IPS-NIHi11 (cell line): ENCODE data around the gene ZNF362.
"Not testable (repeated sequence)": the region's sequence is repeated elsewhere in the genome, so short reads cannot be mapped to it uniquely, and the experiment has no call there.

Source experiments
- DNase-seq: peaks from one replicate; pipeline ENCODE4 v3.0.0; 2012; ENCODE audit warnings: mixed read lengths, low spot score

The ZNF362 gene

GRCh38 chr1:33256471-33257206 lies at the start of gene ZNF362:
Gene ZNF362, plus strand, starts transcription at chr1:33256492. Its CDS starts 14,083 bp downstream, at chr1:33270575.
- peak; percentile 82 for DNase-seq

GRCh38 chr1:33211972-33212371 lies 44.3 kb upstream of the ZNF362 start:
- DNase-seq: no peak

- peak; percentile 45 for DNase-seq
These were observed 36.2 kb upstream of the ZNF362 start for GRCh38 chr1:33219886-33220661.

- DNase-seq: peak; percentile 46
These were observed 35.5 kb upstream of the ZNF362 start for GRCh38 chr1:33220676-33221384.

GRCh38 chr1:33221385-33221758 lies 34.9 kb upstream of the ZNF362 start:
- no peak for DNase-seq

GRCh38 chr1:33222381-33222780 lies 33.9 kb upstream of the ZNF362 start:
- no peak for DNase-seq

- no peak for DNase-seq
These were observed 32.1 kb upstream of the ZNF362 start for GRCh38 chr1:33224166-33224707.

- DNase-seq: no peak
These were observed 30.7 kb upstream of the ZNF362 start for GRCh38 chr1:33225586-33225985.

- DNase-seq: no peak
These were observed 27.3 kb upstream of the ZNF362 start for GRCh38 chr1:33228935-33229487.

- DNase-seq: no peak
These were observed 25.1 kb upstream of the ZNF362 start for GRCh38 chr1:33231166-33231565.

- no peak for DNase-seq
These were observed 23.6 kb upstream of the ZNF362 start for GRCh38 chr1:33232716-33233115.

- no peak for DNase-seq
These were observed 22.2 kb upstream of the ZNF362 start for GRCh38 chr1:33234131-33234530.

GRCh38 chr1:33234588-33234990 lies 21.7 kb upstream of the ZNF362 start:
- no peak for DNase-seq

GRCh38 chr1:33235521-33235920 lies 20.8 kb upstream of the ZNF362 start:
- DNase-seq: no peak

- no peak for DNase-seq
These were observed 19.8 kb upstream of the ZNF362 start for GRCh38 chr1:33236498-33236897.

- peak; percentile 46 for DNase-seq
These were observed 18.7 kb upstream of the ZNF362 start for GRCh38 chr1:33237579-33237978.

GRCh38 chr1:33238194-33238724 lies 18.0 kb upstream of the ZNF362 start:
- DNase-seq: not testable (repeated sequence)

GRCh38 chr1:33239410-33239809 lies 16.9 kb upstream of the ZNF362 start:
- not testable (repeated sequence) for DNase-seq

- DNase-seq: no peak
These were observed 14.4 kb upstream of the ZNF362 start for GRCh38 chr1:33241866-33242265.

GRCh38 chr1:33242652-33243051 lies 13.6 kb upstream of the ZNF362 start:
- DNase-seq: no peak

GRCh38 chr1:33244143-33244808 lies 12.0 kb upstream of the ZNF362 start:
- DNase-seq: no peak
